HG02973 (cell line): ENCODE results near the gene OPHN1.

ENCODE experiments used
- ATAC-seq: cut with Tn5 transposase; IDR thresholded peaks from one replicate; pipeline ENCODE4 v1.9.1; 2021; ENCODE audit warnings: moderate library complexity; ENCODE audit not compliant: unreplicated experiment

OPHN1 gene

GRCh38 chrX:68433155-68433980, at the start of gene OPHN1:
OPHN1 (minus strand) TSS chrX:68433495; CDS start chrX:68433020, 475 bp downstream.
- ATAC-seq: no peak

GRCh38 chrX:68480969-68481368, 47.7 kb upstream of the OPHN1 start:
- ATAC-seq: no peak

GRCh38 chrX:68464796-68465195, 31.5 kb upstream of the OPHN1 start:
- ATAC-seq: no peak

GRCh38 chrX:68463880-68464279, 30.6 kb upstream of the OPHN1 start:
- ATAC-seq: no peak

GRCh38 chrX:68462653-68463052, 29.4 kb upstream of the OPHN1 start:
- peak; percentile 73 for ATAC-seq

- no peak for ATAC-seq
These were observed 28.9 kb upstream of the OPHN1 start for GRCh38 chrX:68462197-68462596.

- ATAC-seq: no peak
These were observed 28.3 kb upstream of the OPHN1 start for GRCh38 chrX:68461576-68461975.

- ATAC-seq: no peak
These were observed 27.8 kb upstream of the OPHN1 start for GRCh38 chrX:68461093-68461492.

- ATAC-seq: no peak
These were observed 21.8 kb upstream of the OPHN1 start for GRCh38 chrX:68455151-68455510.

- ATAC-seq: no peak
These were observed 21.3 kb upstream of the OPHN1 start for GRCh38 chrX:68454476-68455150.

- ATAC-seq: no peak
These were observed 18.4 kb upstream of the OPHN1 start for GRCh38 chrX:68451720-68452119.

GRCh38 chrX:68443155-68443868, 10.0 kb upstream of the OPHN1 start:
- no peak for ATAC-seq

GRCh38 chrX:68440940-68441339, 7.6 kb upstream of the OPHN1 start:
- ATAC-seq: no peak

GRCh38 chrX:68440442-68440841, 7.1 kb upstream of the OPHN1 start:
- ATAC-seq: no peak

- no peak for ATAC-seq
These were observed 6.0 kb upstream of the OPHN1 start for GRCh38 chrX:68439341-68439740.

GRCh38 chrX:68438575-68438974, 5.3 kb upstream of the OPHN1 start:
- no peak for ATAC-seq

GRCh38 chrX:68433981-68434299, 645 bp upstream of the OPHN1 start:
- no peak for ATAC-seq

- ATAC-seq: no peak
These were observed 647 bp downstream of the OPHN1 start for GRCh38 chrX:68432648-68433047.

- no peak for ATAC-seq
These were observed 1.5 kb downstream of the OPHN1 start for GRCh38 chrX:68431836-68432235.

GRCh38 chrX:68429216-68429615, 4.1 kb downstream of the OPHN1 start:
- ATAC-seq: no peak

GRCh38 chrX:68428431-68428830, 4.9 kb downstream of the OPHN1 start:
- ATAC-seq: no peak

GRCh38 chrX:68424719-68425118, 8.6 kb downstream of the OPHN1 start:
- no peak for ATAC-seq
